Loucy (cell line): ENCODE measurements around the gene TMED9.
"Not testable (repeated sequence)": the region's sequence is repeated elsewhere in the genome, so short reads cannot be mapped to it uniquely, and the experiment has no call there.

Experiments used
- H2AFZ ChIP-seq: fragments of 200-600 bp; sonication (generic); 2 replicates; pipeline ENCODE4 v1.6.0; 2016; ENCODE audit warnings: antibody characterized with exemption, mild to moderate bottlenecking, low read length, moderate library complexity
- H3F3A ChIP-seq: fragments of 200-600 bp; 2 replicates; pipeline ENCODE4 v1.6.0; 2016; ENCODE audit warnings: antibody characterized with exemption, low read depth, mild to moderate bottlenecking
- H3K27me3 ChIP-seq: fragments of 200-600 bp; sonication (generic); 2 replicates; pipeline ENCODE4 v1.6.1; 2014; ENCODE audit warnings: low read length, mild to moderate bottlenecking; ENCODE audit not compliant: insufficient read depth, poor library complexity, severe bottlenecking
- H3K36me3 ChIP-seq: fragments of 200-600 bp; sonication (generic); 2 replicates; pipeline ENCODE4 v1.6.1; 2016; ENCODE audit warnings: low read length; ENCODE audit not compliant: insufficient read depth
- H3K4me1 ChIP-seq: fragments of 200-600 bp; sonication (generic); 2 replicates; pipeline ENCODE4 v1.5.1; 2014; ENCODE audit warnings: low read length, mild to moderate bottlenecking; ENCODE audit not compliant: insufficient read depth, poor library complexity, severe bottlenecking
- H3K4me2 ChIP-seq: fragments of 200-600 bp; sonication (generic); 2 replicates; pipeline ENCODE4 v1.6.0; 2014; ENCODE audit warnings: antibody characterized with exemption, low read length, low read depth, mild to moderate bottlenecking; ENCODE audit not compliant: poor library complexity, severe bottlenecking
- H3K4me3 ChIP-seq: fragments of 200-600 bp; sonication (generic); 2 replicates; pipeline ENCODE4 v1.5.1; 2014; ENCODE audit warnings: low read length, mild to moderate bottlenecking, mixed read lengths; ENCODE audit not compliant: poor library complexity, severe bottlenecking
- H3K79me2 ChIP-seq: fragments of 200-600 bp; sonication (generic); 2 replicates; pipeline ENCODE4 v1.6.1; 2014; ENCODE audit warnings: low read length; ENCODE audit not compliant: insufficient read depth
- H3K9ac ChIP-seq: fragments of 200-600 bp; sonication (generic); 2 replicates; pipeline ENCODE4 v1.6.0; 2014; ENCODE audit warnings: mild to moderate bottlenecking, low read depth, low read length, moderate library complexity; ENCODE audit not compliant: poor library complexity, severe bottlenecking
- H3K9me2 ChIP-seq: fragments of 200-600 bp; sonication (generic); replicated peaks from 2 replicates; pipeline ENCODE4 v1.6.1; 2016; ENCODE audit warnings: low read depth, low read length, mixed read lengths
- H3K9me3 ChIP-seq: fragments of 200-600 bp; sonication (generic); 2 replicates; pipeline ENCODE4 v1.6.1; 2014; ENCODE audit warnings: mild to moderate bottlenecking, antibody characterized with exemption, low read length, low read depth; ENCODE audit not compliant: insufficient read depth
- H4K20me1 ChIP-seq: fragments of 200-600 bp; sonication (generic); 2 replicates; pipeline ENCODE4 v1.6.0; 2014; ENCODE audit warnings: antibody characterized with exemption, low read length, mild to moderate bottlenecking; ENCODE audit not compliant: insufficient read depth, poor library complexity, severe bottlenecking
- EZH2phosphoT487 ChIP-seq: fragments of 200-600 bp; IDR thresholded peaks from 2 replicates; pipeline ENCODE4 v1.6.1; 2018; ENCODE audit warnings: antibody characterized with exemption, mild to moderate bottlenecking, moderate library complexity, borderline replicate concordance
- TF ChIP-seq, protein P1 (sequence below): fragments of 200-600 bp; sonication (generic); conservative IDR thresholded peaks from 2 replicates; pipeline ENCODE4 v1.5.1; 2014; ENCODE audit warnings: mild to moderate bottlenecking, antibody characterized with exemption, low read length

TMED9 gene

DNA sequence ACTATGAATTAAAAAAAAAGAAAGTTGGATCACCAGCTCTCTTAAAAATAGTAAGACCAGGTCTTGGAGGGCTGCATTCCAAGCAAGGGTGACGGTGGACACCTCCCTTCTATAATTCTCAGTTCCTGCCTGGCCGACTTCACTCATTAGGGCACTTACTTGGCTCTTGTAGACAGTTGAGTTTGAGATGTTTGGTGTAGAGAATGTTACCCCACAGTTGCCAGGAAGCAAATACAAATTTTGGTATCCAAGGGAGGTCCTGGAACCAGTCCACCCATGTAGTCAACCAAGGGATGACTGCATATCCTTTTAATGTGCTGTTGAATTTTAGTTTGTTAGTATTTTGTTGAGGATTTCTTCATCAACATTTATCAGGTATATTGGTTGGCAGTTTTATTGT lies 28.6 kb downstream of the TMED9 start:
- peaks cover 17% of the 10 kb centered on the region; the same call in 1 of the 2 replicates for H3K36me3 ChIP-seq
- no peak overlapping the region for H3K9ac ChIP-seq
- TF ChIP-seq, protein P1, sequence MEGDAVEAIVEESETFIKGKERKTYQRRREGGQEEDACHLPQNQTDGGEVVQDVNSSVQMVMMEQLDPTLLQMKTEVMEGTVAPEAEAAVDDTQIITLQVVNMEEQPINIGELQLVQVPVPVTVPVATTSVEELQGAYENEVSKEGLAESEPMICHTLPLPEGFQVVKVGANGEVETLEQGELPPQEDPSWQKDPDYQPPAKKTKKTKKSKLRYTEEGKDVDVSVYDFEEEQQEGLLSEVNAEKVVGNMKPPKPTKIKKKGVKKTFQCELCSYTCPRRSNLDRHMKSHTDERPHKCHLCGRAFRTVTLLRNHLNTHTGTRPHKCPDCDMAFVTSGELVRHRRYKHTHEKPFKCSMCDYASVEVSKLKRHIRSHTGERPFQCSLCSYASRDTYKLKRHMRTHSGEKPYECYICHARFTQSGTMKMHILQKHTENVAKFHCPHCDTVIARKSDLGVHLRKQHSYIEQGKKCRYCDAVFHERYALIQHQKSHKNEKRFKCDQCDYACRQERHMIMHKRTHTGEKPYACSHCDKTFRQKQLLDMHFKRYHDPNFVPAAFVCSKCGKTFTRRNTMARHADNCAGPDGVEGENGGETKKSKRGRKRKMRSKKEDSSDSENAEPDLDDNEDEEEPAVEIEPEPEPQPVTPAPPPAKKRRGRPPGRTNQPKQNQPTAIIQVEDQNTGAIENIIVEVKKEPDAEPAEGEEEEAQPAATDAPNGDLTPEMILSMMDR: no peak
- no peak for TF ChIP-seq EZH2phosphoT487
- no peaks in the 10 kb centered on the region for H3K9me2 ChIP-seq
- no peaks in the 10 kb centered on the region for H4K20me1 ChIP-seq
- no peaks in the 10 kb centered on the region for H3K4me1 ChIP-seq
- no peak overlapping the region for H2AFZ ChIP-seq
- H3K4me2 ChIP-seq: no peak overlapping the region
- no peak overlapping the region for H3K4me3 ChIP-seq
- no peaks in the 10 kb centered on the region for H3K79me2 ChIP-seq
- H3K9me3 ChIP-seq: no peaks in the 10 kb centered on the region
- no peaks in the 10 kb centered on the region for H3F3A ChIP-seq
- no peaks in the 10 kb centered on the region for H3K27me3 ChIP-seq

DNA sequence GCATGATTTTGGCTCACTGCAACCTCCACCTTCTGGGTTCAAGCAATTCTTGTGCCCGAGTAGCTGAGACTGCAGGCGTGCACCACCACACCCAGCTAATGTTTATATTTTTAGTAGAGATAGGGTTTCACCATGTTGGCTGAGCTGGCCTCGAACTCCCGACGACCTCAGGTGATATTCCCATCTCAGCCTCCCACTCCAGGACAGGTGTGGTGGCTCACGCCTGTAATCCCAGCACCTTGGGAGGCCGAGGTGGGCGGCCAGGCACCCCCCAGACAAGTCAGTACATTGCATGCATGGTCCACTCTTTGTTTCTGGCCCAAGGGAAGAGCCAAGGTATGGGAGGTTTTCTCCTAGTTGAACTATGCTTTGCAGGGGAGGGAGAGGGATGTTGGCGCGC lies 32.2 kb downstream of the TMED9 start:
- not testable (repeated sequence) for H3K79me2 ChIP-seq, H4K20me1 ChIP-seq, H3K36me3 ChIP-seq, H3K9me2 ChIP-seq, H3K27me3 ChIP-seq, H3F3A ChIP-seq, H3K9me3 ChIP-seq, H3K4me3 ChIP-seq, H3K9ac ChIP-seq, H3K4me1 ChIP-seq, H2AFZ ChIP-seq, H3K4me2 ChIP-seq

DNA sequence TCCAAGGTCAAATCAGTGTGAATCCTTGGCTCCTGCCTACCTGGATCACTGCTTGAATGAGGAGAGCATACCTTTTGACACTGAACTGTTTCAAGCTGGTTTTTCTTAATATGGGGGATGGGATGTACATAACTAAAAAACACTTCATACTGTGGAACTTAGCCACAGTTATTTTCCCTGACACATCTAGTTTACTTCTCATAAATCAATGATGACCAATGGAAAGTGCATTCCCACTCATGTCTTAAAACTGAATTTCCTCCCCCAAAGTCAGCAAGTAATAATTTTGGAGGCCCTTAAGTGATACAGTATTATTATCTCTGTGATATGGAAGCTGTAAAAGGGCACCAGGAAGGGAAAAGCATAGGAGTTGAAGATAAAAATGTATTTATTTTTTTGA lies 38.2 kb downstream of the TMED9 start:
- H3K4me2 ChIP-seq, H3K4me1 ChIP-seq, H3K36me3 ChIP-seq, H3K9me3 ChIP-seq, H3K79me2 ChIP-seq, H3K4me3 ChIP-seq, H3F3A ChIP-seq, H3K27me3 ChIP-seq, H4K20me1 ChIP-seq, H2AFZ ChIP-seq, H3K9me2 ChIP-seq, H3K9ac ChIP-seq: not testable (repeated sequence)

DNA sequence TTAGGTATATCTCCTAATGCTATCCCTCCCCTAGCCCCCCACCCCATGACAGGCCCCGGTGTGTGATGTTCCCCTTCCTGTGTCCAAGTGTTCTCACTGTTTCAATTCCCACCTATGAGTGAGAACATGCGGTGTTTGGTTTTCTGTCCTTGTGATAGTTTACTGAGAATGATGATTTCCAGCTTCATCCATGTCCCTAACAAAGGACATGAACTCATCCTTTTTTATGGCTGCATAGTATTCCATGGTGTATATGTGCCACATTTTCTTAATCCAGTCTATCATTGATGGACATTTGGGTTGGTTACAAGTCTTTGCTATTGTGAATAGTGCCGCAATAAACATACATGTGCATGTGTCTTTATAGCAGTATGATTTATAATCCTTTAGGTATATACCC lies 42.9 kb downstream of the TMED9 start:
- H2AFZ ChIP-seq, H3K9me3 ChIP-seq, H3K4me1 ChIP-seq, H4K20me1 ChIP-seq, H3K9ac ChIP-seq, H3F3A ChIP-seq, H3K36me3 ChIP-seq, H3K27me3 ChIP-seq, H3K4me3 ChIP-seq, H3K9me2 ChIP-seq, H3K4me2 ChIP-seq, H3K79me2 ChIP-seq: not testable (repeated sequence)

DNA sequence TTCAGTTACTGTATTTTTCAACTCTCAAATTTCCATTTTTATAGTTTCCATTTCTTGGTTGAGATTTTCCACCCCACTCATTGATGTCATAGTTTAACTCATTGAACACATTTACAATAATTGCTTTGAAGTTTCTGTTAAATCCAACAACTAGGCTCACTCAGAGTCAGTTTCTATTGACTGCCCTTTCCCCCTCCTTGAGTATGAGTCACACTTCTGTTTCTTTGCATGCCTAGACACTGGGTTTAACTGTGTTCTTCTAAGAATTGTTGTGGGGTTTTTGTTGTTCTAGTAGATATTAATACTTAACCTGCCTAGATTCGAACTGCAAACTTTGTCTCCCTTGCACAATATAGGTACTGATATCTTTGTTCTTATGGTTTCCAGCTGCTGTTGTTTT lies 53.5 kb downstream of the TMED9 start:
- not testable (repeated sequence) for H3F3A ChIP-seq, H3K4me3 ChIP-seq, H3K9ac ChIP-seq, H3K9me2 ChIP-seq, H3K36me3 ChIP-seq, H3K4me1 ChIP-seq, H3K9me3 ChIP-seq, H3K4me2 ChIP-seq, H4K20me1 ChIP-seq, H3K79me2 ChIP-seq, H2AFZ ChIP-seq, H3K27me3 ChIP-seq
